Left lobe of liver (tissue), 2 donors: Measurements from ENCODE around the gene ZNF90. TPM values are rescaled to one million over a fixed set of nuclear protein-coding genes. Genes with fewer than 3 reads are reported as not detected.
"Not testable (repeated sequence)": the region's sequence is repeated elsewhere in the genome, so short reads cannot be mapped to it uniquely, and the experiment has no call there.

Experiments
- ATAC-seq: fragments of 200-7000 bp; cut with Tn5 transposase; one replicate; pipeline ENCODE4 v1.9.1; 2020; ENCODE audit warnings: mild to moderate bottlenecking, moderate library complexity
- DNase-seq: peaks from one replicate; pipeline ENCODE4 v3.0.0-alpha.2; 2020; ENCODE audit warnings: low spot score
- total RNA-seq: library from RNA; stranded (reverse); gene quantifications from one replicate; pipeline ENCODE4 v1.2.1, GENCODE V29; 2021
- donor health status: DM: no; HTN: no; CAD: no; lungs with moderate emphysema.
- donor health status: DM: no; HTN: yes; CAD: no.

ZNF90 gene
- total RNA-seq, 1 donor from 2014 or later, result 0.43 TPM

DNA sequence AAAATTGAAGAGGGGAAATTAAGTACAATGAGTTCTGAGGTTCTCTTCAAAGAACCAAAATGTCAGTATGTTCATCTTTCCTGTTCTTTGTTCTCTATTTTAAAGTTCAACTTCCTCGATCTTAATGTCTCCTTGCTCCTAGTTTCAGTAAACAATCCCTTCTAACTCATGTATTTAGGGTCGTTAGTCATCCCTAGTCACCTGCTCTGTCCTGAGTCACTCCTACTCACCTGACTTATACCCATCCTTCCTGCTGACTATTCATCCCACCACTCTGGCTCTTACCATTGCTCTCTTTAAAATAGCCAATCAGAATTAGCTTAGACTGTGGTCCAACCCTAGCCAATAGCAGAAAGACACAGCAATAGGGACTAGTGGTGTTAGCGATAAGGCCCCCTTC is 24.3 kb downstream of the ZNF90 start:
- no peak for ATAC-seq
- no peak for DNase-seq

DNA sequence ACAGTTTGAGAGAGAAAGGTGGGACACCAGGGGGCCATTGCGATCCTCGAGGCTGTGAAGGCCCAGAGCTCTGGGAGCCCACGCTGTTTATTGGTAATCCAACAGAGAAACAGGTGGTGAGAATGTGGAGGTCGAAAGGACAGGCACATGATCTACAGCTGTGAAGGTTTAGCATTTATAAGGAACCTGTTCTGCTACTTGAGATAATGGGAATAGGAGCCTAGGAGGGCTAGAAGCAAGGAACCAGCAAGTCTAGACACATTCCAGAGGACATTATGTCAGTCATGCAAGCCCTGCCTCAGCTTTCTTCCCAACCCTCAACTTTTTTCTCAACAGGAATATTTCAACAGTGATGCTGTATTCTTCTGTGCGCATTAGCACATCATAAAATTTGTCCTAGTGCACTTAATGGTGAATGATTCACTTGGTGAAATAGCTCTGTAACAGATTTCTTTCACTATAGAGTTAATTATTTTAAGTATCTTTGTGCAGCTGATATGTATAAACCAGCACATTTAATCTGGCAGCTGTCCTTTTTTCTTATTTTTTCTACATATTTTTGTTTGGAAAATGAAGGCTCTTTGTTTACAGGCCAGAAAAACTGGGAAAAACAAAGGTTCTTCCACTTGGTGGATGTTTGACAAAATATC is 25.4 kb downstream of the ZNF90 start:
- no peak for ATAC-seq
- DNase-seq, result no peak

DNA sequence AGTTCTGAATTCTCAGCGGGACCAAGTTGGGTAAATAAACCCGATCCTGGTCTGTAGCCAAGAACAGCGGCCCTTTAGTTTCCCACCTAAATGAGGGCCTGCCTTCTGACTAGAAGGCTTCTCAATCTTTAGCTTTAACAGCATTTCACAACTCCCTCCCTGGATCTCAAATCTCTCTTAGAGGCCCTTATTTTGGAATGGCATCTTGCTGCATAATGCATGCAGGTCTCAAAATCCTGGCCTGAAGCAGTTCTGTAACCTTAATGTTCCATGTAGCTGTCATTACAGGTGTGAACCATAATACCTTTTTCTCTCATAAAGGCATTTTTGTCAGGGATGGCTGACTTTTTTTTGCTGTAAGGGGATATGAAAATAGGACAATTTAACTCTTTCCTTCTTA is 29.5 kb downstream of the ZNF90 start:
- ATAC-seq, result no peak

DNA sequence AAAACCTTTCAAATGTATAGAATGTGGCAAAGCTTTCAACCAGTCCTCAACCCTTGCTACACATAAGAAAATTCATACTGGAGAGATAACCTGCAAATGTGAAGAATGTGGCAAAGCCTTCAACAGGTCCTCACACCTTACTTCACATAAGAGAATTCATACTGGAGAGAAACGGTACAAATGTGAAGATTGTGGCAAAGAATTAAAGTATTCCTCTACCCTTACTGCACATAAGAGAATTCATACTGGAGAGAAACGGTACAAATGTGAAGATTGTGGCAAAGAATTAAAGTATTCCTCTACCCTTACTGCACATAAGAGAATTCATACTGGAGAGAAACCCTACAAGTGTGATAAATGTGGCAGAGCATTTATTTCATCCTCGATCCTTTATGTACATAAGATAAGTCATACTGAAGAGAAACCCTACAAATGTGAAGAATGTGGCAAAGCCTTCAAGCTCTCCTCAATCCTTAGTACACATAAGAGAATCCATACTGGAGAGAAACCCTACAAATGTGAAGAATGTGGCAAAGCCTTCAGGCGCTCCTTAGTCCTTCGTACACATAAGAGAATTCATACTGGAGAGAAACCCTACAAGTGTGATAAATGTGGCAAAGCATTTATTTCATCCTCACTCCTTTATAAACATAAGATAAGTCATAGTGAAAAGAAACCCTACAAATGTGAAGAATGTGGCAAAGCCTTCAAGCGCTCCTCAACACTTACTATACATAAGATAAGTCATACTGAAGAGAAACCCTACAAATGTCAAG is 40.5 kb downstream of the ZNF90 start:
- ATAC-seq, DNase-seq: not testable (repeated sequence)

More for the DNA sequence above, 29.5 kb downstream of the ZNF90 start:
- no peak for DNase-seq

DNA sequence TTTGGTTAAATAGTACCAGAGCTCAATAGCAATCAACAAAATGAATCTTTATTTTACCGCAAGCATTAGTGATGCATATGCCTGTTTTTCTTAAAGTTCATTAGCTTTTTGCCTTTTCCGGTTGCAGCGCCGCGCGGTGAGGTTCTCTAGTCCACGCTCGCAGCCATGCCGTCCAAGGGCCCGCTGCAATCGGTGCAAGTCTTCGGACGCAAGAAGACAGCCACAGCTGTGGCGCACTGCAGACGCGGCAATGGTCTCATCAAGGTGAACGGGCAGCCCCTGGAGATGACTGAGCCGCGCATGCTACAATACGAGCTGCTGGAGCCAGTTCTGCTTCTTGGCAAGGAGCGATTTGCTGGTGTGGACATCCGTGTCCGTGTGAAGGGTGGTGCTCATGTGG is 47.1 kb downstream of the ZNF90 start:
- DNase-seq, result no peak
- ATAC-seq, result no peak

DNA sequence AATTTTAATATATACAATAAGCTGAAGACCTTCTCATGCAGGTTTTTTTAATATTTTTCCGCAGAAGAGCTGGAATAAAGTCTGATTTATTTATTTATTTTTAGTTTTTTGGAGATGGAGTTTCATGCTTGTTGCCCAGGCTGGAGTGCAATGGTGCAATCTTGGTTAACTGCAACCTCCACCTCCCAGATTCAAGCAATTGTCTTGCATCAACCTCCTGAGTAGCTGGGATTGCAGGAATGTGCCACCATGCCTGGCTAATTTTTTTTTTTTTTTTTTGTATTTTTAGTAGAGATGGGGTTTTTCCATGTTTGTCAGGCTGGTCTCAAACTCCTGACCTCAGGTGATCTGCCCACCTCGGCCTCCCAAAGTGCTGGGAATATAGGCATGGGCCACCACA is 55.1 kb downstream of the ZNF90 start:
- not testable (repeated sequence) for DNase-seq, ATAC-seq

DNA sequence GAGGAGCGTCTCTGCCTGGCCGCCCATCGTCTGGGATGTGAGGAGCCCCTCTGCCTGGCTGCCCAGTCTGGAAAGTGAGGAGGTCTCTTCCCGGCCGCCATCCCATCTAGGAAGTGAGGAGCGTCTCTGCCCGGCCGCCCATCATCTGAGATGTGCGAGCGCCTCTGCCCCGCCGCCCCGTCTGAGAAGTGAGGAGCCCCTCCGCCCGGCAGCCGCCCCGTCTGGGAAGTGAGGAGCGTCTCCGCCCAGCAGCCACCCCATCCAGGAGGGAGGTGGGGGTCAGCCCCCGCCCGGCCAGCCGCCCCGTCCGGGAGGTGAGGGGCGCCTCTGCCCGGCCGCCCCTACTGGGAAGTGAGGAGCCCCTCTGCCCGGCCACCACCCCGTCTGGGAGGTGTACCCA is 59.9 kb downstream of the ZNF90 start:
- DNase-seq, ATAC-seq: not testable (repeated sequence)

DNA sequence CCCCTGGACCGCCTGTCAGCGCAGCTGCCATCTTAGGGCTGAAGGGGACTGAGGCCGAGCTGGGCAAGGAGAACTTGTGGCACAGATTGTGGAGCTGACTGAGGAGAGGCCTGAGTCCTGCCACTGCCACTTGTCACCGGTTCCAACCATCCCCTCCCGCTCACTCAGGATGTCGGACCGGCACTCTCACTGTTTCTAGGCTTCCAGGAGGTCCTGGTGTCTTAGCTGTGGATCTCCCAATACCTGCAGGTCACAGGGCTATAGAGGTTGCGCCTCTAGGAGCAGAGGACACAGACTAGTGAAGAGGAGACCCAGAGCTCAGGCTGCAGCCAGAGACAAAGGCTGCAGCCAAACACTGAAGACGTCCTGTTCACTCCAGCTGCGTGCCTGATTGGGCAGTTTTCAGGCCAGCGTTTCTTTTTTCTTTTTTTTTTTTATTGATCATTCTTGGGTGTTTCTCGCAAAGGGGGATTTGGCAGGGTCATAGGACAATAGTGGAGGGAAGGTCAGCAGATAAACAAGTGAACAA is 73.9 kb downstream of the ZNF90 start:
- ATAC-seq (no peak), DNase-seq (no peak)

DNA sequence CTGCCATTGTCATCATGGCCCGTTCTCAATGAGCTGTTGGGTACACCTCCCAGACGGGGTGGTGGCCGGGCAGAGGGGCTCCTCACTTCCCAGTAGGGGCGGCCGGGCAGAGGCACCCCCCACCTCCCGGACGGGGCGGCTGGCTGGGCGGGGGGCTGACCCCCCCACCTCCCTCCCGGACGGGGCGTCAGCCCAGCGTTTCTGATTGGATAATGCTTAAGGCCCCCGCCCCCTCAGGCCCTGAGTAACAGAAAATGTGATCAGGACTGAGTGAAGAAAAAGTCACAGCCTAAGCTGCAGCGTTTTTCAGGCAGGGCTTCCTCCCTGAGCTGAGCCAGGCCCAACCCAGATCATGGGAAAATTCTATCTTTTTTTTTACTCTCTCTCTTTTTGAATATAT is 74.7 kb downstream of the ZNF90 start:
- DNase-seq, ATAC-seq: not testable (repeated sequence)

DNA sequence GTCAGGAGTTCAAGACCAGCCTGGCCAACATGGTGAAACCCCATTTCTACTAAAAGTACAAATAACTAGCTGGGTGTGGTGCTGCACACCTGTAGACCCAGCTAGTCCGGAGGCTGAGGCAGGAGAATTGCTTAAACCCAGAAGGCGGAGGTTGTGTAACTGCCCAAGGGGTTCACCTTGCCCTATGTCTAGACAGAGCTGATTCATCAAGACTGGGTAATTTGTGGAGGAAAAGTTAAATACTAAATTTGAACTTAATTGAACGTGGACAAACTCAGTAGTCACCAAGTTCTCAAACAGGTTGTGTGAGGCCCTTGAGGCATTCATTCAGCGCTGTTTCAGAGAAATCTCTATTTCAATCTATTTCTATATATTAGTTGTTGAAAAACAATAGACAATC is 75.5 kb downstream of the ZNF90 start:
- DNase-seq (no peak), ATAC-seq (no peak)

DNA sequence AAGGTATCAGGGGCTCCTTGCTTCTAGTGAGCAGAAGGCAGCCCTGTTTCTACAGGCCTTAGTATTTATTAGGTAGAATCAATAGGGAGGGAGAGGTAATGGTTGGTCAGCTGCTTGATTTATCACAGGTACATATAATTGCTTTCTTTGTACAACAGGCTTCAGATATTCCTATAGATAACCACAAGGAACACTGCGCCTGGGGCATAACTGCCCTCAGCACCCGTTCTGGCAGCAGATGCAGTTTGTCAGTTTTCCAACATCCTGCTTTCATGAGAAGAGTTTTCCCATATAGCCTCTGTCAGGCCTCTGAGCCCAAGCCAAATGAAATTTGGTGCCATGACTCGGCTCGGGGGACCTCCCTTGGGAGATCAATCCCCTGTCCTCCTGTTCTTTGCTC is 76.8 kb downstream of the ZNF90 start:
- DNase-seq, result no peak
- no peak for ATAC-seq

DNA sequence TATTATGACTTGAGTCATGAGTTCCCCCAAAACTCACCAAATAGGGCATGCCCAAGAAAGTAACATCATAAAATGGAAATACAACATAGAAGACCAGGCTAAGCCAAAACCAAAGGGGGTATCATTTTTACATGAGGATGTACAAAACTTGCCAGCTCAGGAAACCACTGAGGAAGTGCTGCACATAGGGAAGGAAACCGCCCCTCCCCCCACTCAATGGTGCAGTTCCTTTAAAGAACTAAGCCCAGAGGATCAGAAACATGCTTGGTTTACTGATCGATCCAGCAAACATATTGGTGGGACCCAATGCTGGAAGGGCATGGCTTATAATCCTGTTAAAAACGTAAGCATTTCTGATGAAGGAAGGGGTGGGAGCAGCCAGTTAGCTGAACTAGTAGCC is 85.0 kb downstream of the ZNF90 start:
- ATAC-seq, result no peak
- DNase-seq, result no peak

DNA sequence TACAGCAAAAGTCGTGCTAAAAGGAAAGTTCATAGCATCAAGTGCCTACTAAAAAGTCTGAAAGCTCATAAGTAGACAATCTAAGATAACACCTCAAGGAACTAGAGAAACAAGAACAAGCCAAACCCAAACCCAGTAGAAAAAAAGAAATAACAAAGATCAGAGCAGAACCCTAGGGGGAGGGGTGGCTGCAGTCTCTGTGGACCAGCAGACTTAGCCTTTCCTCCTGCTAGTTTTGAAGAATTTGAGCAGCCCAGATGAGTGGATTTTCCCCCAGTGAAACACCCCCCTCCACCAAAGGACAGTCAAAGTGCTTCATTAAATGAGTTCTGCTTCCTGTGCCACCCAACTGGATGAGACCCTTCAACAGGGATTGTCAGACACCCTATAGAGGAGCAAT is 86.7 kb downstream of the ZNF90 start:
- no peak for ATAC-seq
- no peak for DNase-seq

DNA sequence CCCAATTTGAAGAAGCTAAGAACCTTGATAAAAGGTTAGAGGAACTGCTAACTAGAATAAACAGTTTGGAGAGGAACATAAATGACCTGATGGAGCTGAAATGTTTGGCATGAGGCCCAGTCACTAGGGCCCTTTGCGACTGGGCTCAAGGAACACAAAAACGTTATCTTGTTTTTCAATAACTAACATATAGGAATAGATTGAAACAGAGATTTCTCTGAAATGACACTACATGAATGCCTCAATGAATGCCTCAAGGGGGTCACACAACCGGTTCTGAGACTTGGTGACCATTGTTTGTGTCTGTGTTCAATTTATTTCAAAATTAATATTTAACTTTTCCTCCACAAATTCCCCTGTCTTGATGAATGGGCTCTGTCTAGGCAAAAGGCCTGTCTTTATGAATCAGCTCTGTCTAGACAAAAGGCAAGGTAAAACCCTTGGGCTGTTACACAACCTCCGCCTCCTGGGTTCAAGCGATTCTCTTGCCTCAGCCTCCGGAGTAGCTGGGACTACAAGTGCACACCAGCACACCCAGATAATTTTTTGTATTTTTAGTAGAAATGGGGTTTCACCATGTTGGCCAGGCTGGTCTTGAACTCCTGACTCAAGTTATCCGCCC is 88.3 kb downstream of the ZNF90 start:
- no peak for ATAC-seq
- no peak for DNase-seq

DNA sequence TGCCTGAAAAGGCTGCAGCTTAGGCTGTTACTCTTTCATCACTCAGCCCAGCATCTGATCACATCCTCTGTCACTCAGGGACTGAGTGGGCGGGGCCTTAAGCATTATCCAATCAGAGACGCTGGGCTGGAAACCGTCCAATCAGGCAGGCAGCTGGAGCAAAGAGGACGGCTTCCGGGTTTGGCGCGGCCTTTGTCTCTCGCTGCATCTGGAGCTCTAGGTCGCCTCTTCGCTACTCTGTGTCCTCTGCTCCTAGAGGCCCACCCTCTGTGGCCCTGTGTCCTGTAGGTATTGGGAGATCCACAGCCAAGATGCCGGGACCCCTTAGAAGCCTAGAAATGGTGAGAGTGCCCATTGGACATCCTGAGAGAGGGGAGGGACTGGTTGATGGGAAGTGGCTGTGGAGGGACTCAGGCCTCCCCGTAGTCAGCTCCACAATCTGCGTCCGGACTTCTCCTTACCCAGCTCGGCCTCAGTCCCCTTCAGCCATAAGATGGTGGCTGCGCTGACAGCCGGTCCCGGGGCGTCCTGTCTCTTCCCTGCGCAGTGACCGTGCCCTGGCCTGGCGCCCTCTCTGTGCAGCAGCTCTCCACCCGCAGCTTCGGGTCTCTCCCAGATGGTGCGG is 89.3 kb downstream of the ZNF90 start, which contains the start of gene ZNF486:
ZNF486 (plus strand) TSS at position 195 of the 625 bp plus-strand sequence; CDS start at position 312, 117 bp downstream.
- DNase-seq (peak; percentile 78), ATAC-seq (peak; percentile 72)

DNA sequence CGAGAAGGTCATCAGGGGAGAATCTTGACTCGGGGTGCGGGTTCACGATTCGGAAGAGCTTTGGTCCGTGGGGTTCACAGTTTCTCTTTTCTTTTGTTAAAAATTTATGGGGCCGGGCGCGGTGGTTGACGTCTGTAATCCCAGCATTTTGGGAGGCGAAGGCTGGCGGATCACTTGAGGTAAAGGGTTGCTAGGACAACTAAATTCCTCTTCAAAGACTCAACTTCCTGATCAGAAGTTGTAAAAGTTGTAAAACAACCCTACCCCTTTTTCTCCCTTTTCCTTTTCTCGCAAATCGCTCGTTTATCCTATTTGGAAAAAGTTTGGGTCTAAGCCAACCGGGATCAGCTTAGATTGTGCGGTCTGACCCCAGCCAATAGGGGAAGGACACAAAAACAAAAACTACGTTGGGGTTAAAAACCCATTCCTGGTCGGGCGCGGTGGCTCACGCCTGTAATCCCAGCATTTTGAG is 89.9 kb downstream of the ZNF90 start:
- DNase-seq, result no peak
- no peak for ATAC-seq

Other genes with a start within 250 kb of the ZNF90 start
- 4.7 TPM for gene ZNF253, start 212.1 kb upstream of the ZNF90 start, total RNA-seq
- gene ZNF93, start 177.1 kb upstream of the ZNF90 start, total RNA-seq, result 0.45 TPM
- 2.8 TPM for gene ZNF682, start 38.5 kb upstream of the ZNF90 start, total RNA-seq
- gene ZNF486, start 89.2 kb downstream of the ZNF90 start, total RNA-seq, result 0.70 TPM